HEK293 (cell line): Measurements from ENCODE around the gene MYH3.
A peak's percentile ranks its signal among the peaks of the same experiment; 100 is the strongest.

Experiments used
- CTCF ChIA-PET: fragments of 350-600 bp; formaldehyde crosslinking; extraction: SDS; loops from one replicate; lab custom pipeline; 2021; ENCODE audit warnings: antibody characterized with exemption; lab: Yijun Ruan, JAX
- POLR2A ChIA-PET: fragments of 300-600 bp; formaldehyde crosslinking; extraction: SDS; loops from one replicate; lab custom pipeline; 2020; ENCODE audit warnings: antibody characterized with exemption, inconsistent platforms; lab: Yijun Ruan, JAX
- H3K27ac ChIP-seq: fragments of 200-500 bp; sonication (Bioruptor generic); 2 replicates; pipeline ENCODE4 v1.5.1; 2014; ENCODE audit warnings: low read depth, low read length, control low read depth, inconsistent platforms; ENCODE audit errors: extremely low read depth
- H3K36me3 ChIP-seq, 2 experiments: fragments of 200-500 bp in 1 of 2; sonication (Bioruptor generic) in 1 of 2; 1 replicate in 1 of 2; 2 replicates in 1 of 2; pipeline ENCODE4 v1.5.1; 2014 to 2017; ENCODE audit warnings: inconsistent platforms in 2 of 2, low read length in 2 of 2; ENCODE audit not compliant: control insufficient read depth in 2 of 2, insufficient read depth in 1 of 2
- H3K4me1 ChIP-seq: fragments of 200-500 bp; sonication (Bioruptor generic); 2 replicates; pipeline ENCODE4 v1.5.1; 2014; ENCODE audit warnings: mild to moderate bottlenecking, low read length, inconsistent platforms; ENCODE audit not compliant: control insufficient read depth, insufficient read depth
- H3K4me3 ChIP-seq: 2 replicates; pipeline ENCODE4 v1.5.1; 2011; ENCODE audit warnings: low read depth, mild to moderate bottlenecking, control low read depth, low read length, moderate library complexity
- H3K9me3 ChIP-seq: fragments of 200-500 bp; sonication (Bioruptor generic); 2 replicates; pipeline ENCODE4 v1.5.1; 2014; ENCODE audit warnings: low read depth, low read length, inconsistent platforms; ENCODE audit not compliant: control insufficient read depth, insufficient read depth
- CTCF ChIP-seq: fragments of 450-650 bp; formaldehyde crosslinking; IDR thresholded peaks from 2 replicates; pipeline ENCODE4 v1.5.1; 2016; ENCODE audit warnings: missing biosample characterization, missing genetic modification characterization
- KLF7 ChIP-seq: fragments of 450-650 bp; formaldehyde crosslinking; IDR thresholded peaks from 2 replicates; pipeline ENCODE4 v1.5.1; 2016; ENCODE audit warnings: missing biosample characterization, missing genetic modification characterization, borderline replicate concordance
- OSR2 ChIP-seq: fragments of 450-650 bp; formaldehyde crosslinking; IDR thresholded peaks from 2 replicates; pipeline ENCODE4 v1.5.1; 2016; ENCODE audit warnings: missing biosample characterization, missing genetic modification characterization
- PRDM10 ChIP-seq: fragments of 450-650 bp; formaldehyde crosslinking; IDR thresholded peaks from 2 replicates; pipeline ENCODE4 v1.5.1; 2016; ENCODE audit warnings: missing biosample characterization, missing genetic modification characterization
- REST ChIP-seq: fragments of 450-650 bp; formaldehyde crosslinking; IDR thresholded peaks from 2 replicates; pipeline ENCODE4 v1.5.1; 2016; ENCODE audit warnings: missing biosample characterization, missing genetic modification characterization
- TCF7L2 ChIP-seq: IDR thresholded peaks from 2 replicates; pipeline ENCODE4 v1.6.1; 2011; ENCODE audit warnings: low read depth, mild to moderate bottlenecking, inconsistent platforms, low read length, moderate library complexity, borderline replicate concordance
- ZBTB1 ChIP-seq: fragments of 450-650 bp; formaldehyde crosslinking; IDR thresholded peaks from 2 replicates; pipeline ENCODE4 v1.5.1; 2016; ENCODE audit warnings: missing biosample characterization, missing genetic modification characterization
- ZBTB10 ChIP-seq: fragments of 450-650 bp; formaldehyde crosslinking; IDR thresholded peaks from 2 replicates; pipeline ENCODE4 v1.5.1; 2016; ENCODE audit warnings: missing biosample characterization, missing genetic modification characterization
- ZBTB20 ChIP-seq: fragments of 450-650 bp; formaldehyde crosslinking; IDR thresholded peaks from 2 replicates; pipeline ENCODE4 v1.5.1; 2016; ENCODE audit warnings: missing biosample characterization, missing genetic modification characterization
- ZFP3 ChIP-seq: fragments of 450-650 bp; formaldehyde crosslinking; IDR thresholded peaks from 2 replicates; pipeline ENCODE4 v1.5.1; 2016; ENCODE audit warnings: low read depth, missing biosample characterization, missing genetic modification characterization
- ZFP37 ChIP-seq: fragments of 450-650 bp; formaldehyde crosslinking; IDR thresholded peaks from 2 replicates; pipeline ENCODE4 v1.5.1; 2016; ENCODE audit warnings: missing biosample characterization, missing genetic modification characterization
- ZNF2 ChIP-seq: fragments of 450-650 bp; formaldehyde crosslinking; IDR thresholded peaks from 2 replicates; pipeline ENCODE4 v1.5.1; 2016; ENCODE audit warnings: missing biosample characterization, missing genetic modification characterization
- ZNF311 ChIP-seq: fragments of 450-650 bp; formaldehyde crosslinking; IDR thresholded peaks from 2 replicates; pipeline ENCODE4 v1.5.1; 2017; ENCODE audit warnings: missing biosample characterization, missing genetic modification characterization, borderline replicate concordance
- ZNF624 ChIP-seq: fragments of 450-650 bp; formaldehyde crosslinking; IDR thresholded peaks from 2 replicates; pipeline ENCODE4 v1.5.1; 2017; ENCODE audit warnings: missing biosample characterization, missing genetic modification characterization
- ZNF654 ChIP-seq: fragments of 450-650 bp; formaldehyde crosslinking; IDR thresholded peaks from 2 replicates; pipeline ENCODE4 v1.5.1; 2016; ENCODE audit warnings: low read depth, missing biosample characterization, missing genetic modification characterization
- ZNF747 ChIP-seq: fragments of 450-650 bp; formaldehyde crosslinking; IDR thresholded peaks from 2 replicates; pipeline ENCODE4 v1.5.1; 2016; ENCODE audit warnings: missing biosample characterization, missing genetic modification characterization

The MYH3 gene

GRCh38 chr17:10617120-10617505 lies 40.0 kb downstream of the MYH3 start:
- TF ChIP-seq ZBTB10 (tag by site-specific recombination) (no peak), ZNF747 (no peak), ZBTB20 (no peak), ZNF311 (tag by site-specific recombination) (no peak), PRDM10 (tag by site-specific recombination) (no peak), ZNF624 (no peak), OSR2 (tag by site-specific recombination) (no peak), ZFP37 (tag by site-specific recombination) (no peak), KLF7 (tag by site-specific recombination) (no peak)
- Histone ChIP-seq H3K4me3 (no peak overlapping the region), H3K36me3 (no peaks in the 10 kb centered on the region), H3K27ac (no peak overlapping the region), H3K4me1 (peaks cover 12% of the 10 kb centered on the region; the same call in 1 of the 2 replicates), H3K9me3 (no peaks in the 10 kb centered on the region)
- ChIA-PET POLR2A (no interaction called here), CTCF (interaction anchor here (0.6 to 15.5 kb wide), 89 partner anchors 8 to 1649 kb away, joined by 3 to 473 read pairs (median 4); partner anchors contain the start of gene MYH8)

- POLR2A ChIA-PET = no interaction called here
- Histone ChIP-seq H3K9me3 (no peaks in the 10 kb centered on the region), H3K4me1 (peaks cover 12% of the 10 kb centered on the region; the same call in 1 of the 2 replicates), H3K27ac (no peak overlapping the region), H3K4me3 (no peak overlapping the region), H3K36me3 (no peaks in the 10 kb centered on the region)
- CTCF ChIA-PET = interaction anchor here (0.6 to 15.5 kb wide), 77 partner anchors 7 to 1648 kb away, joined by 3 to 473 read pairs (median 4); partner anchors contain the start of gene MYH8
- TF ChIP-seq REST (tag by site-specific recombination) = peak; percentile 15; the same call in 1 of the 2 replicates
- peak; percentile 76 for TF ChIP-seq CTCF (tag by site-specific recombination)
- TF ChIP-seq ZNF2 (tag by site-specific recombination) = 0 out of 2 replicates have a peak, but pooled peaks have one; percentile 28
- peak; percentile 18; the same call in 1 of the 2 replicates for TF ChIP-seq PRDM10 (tag by site-specific recombination)
- TF ChIP-seq ZBTB1 = no peak
- TF ChIP-seq TCF7L2 = peak; percentile 59; the same call in 1 of the 2 replicates
- TF ChIP-seq ZNF654 (tag by site-specific recombination) = peak; percentile 51
- 0 out of 2 replicates have a peak, but pooled peaks have one; percentile 23 for TF ChIP-seq ZFP3 (tag by site-specific recombination)
Measured at GRCh38 chr17:10616502-10617119, 40.5 kb downstream of the MYH3 start.
